SK-N-SH (cell line): ENCODE results near the gene ASIC4. TPM values are rescaled to one million over a fixed set of nuclear protein-coding genes. Genes with fewer than 3 reads are reported as not detected.
A peak's percentile ranks its signal among the peaks of the same experiment; 100 is the strongest.

ENCODE experiments used
- CTCF ChIA-PET: fragments of 300-600, 350-600 bp; formaldehyde crosslinking; extraction: SDS; loops from one replicate; lab custom pipeline; 2021; lab: Yijun Ruan, JAX
- POLR2A ChIA-PET: fragments of 350-600 bp; sonication (Branson Sonifier 250); formaldehyde crosslinking; extraction: SDS; loops from one replicate; lab custom pipeline; 2020; ENCODE audit warnings: antibody characterized with exemption, inconsistent platforms; lab: Yijun Ruan, JAX
- DNase-seq: peaks from one replicate; pipeline ENCODE4 v3.0.0; 2012
- H2AFZ ChIP-seq: fragments of 200-600 bp; sonication (generic); 2 replicates; pipeline ENCODE4 v1.8.1; 2016; ENCODE audit warnings: antibody characterized with exemption, mild to moderate bottlenecking, low read depth
- H3F3A ChIP-seq: fragments of 200-600 bp; sonication (generic); replicated peaks from 2 replicates; pipeline ENCODE3; 2016; ENCODE audit warnings: antibody characterized with exemption, mild to moderate bottlenecking; ENCODE audit not compliant: insufficient read depth
- H3K27ac ChIP-seq, 2 experiments: fragments of 200-500 bp in 1 of 2; fragments of 200-600 bp in 1 of 2; sonication (Bioruptor generic) in 1 of 2; sonication (generic), shearing (Covaris generic) in 1 of 2; 2 replicates each; pipeline versions ENCODE4 v1.5.1 to v1.6.1; 2014 to 2016; ENCODE audit warnings: low read depth in 2 of 2, inconsistent platforms in 1 of 2, low read length in 1 of 2, mild to moderate bottlenecking in 1 of 2, mixed read lengths in 1 of 2
- H3K27me3 ChIP-seq: fragments of 200-600 bp; sonication (generic), shearing (Covaris generic); 2 replicates; pipeline ENCODE4 v1.6.1; 2016; ENCODE audit warnings: mixed run types; ENCODE audit not compliant: insufficient read depth
- H3K36me3 ChIP-seq, 2 experiments: fragments of 200-500 bp in 1 of 2; fragments of 200-600 bp in 1 of 2; sonication (Bioruptor generic) in 1 of 2; sonication (generic) in 1 of 2; replicated peaks in 1 of 2; 2 replicates each; pipeline versions ENCODE3 to v1.5.1; 2014 to 2016; ENCODE audit warnings: low read length in 1 of 2, mild to moderate bottlenecking in 1 of 2; ENCODE audit not compliant: insufficient read depth in 2 of 2, control insufficient read depth in 1 of 2
- H3K4me1 ChIP-seq, 2 experiments: fragments of 200-500 bp in 1 of 2; fragments of 200-600 bp in 1 of 2; sonication (Bioruptor generic) in 1 of 2; sonication (generic), shearing (Covaris generic) in 1 of 2; 2 replicates each; pipeline versions ENCODE4 v1.5.1 to v1.6.1; 2014 to 2016; ENCODE audit warnings: low read depth in 1 of 2, low read length in 1 of 2, mixed run types in 1 of 2; ENCODE audit not compliant: insufficient read depth in 2 of 2, control insufficient read depth in 1 of 2
- H3K4me2 ChIP-seq: fragments of 200-600 bp; sonication (generic), shearing (Covaris generic); 2 replicates; pipeline ENCODE4 v1.6.1; 2017; ENCODE audit warnings: mixed run types
- H3K4me3 ChIP-seq, 2 experiments: fragments of 200-500 bp in 1 of 2; fragments of 200-600 bp in 1 of 2; sonication (Bioruptor generic) in 1 of 2; sonication (generic), shearing (Covaris generic) in 1 of 2; 2 replicates each; pipeline versions ENCODE4 v1.5.1 to v1.8.1; 2014 to 2016; ENCODE audit warnings: low read depth in 2 of 2, inconsistent platforms in 1 of 2, low read length in 1 of 2, mild to moderate bottlenecking in 1 of 2, mixed read lengths in 1 of 2, moderate library complexity in 1 of 2
- H3K79me2 ChIP-seq: fragments of 200-600 bp; sonication (generic); 2 replicates; pipeline ENCODE4 v1.8.1; 2017; ENCODE audit warnings: mild to moderate bottlenecking; ENCODE audit not compliant: insufficient read depth
- H3K9ac ChIP-seq: fragments of 200-600 bp; sonication (generic); 2 replicates; pipeline ENCODE4 v1.6.1; 2017; ENCODE audit warnings: mixed run types
- H3K9me2 ChIP-seq: fragments of 200-600 bp; sonication (generic); 2 replicates; pipeline ENCODE4 v1.6.1; 2017; ENCODE audit warnings: mixed run types
- H3K9me3 ChIP-seq: fragments of 200-600 bp; sonication (generic); 2 replicates; pipeline ENCODE4 v1.6.1; 2017; ENCODE audit warnings: mixed run types, mild to moderate bottlenecking, moderate library complexity
- H4K20me1 ChIP-seq: fragments of 200-600 bp; sonication (generic); 2 replicates; pipeline ENCODE4 v1.6.1; 2017; ENCODE audit warnings: mild to moderate bottlenecking, mixed run types; ENCODE audit not compliant: insufficient read depth
- ELF1 ChIP-seq: IDR thresholded peaks from 2 replicates; pipeline ENCODE4 v1.4.0; 2012
- EP300 ChIP-seq, 2 experiments: IDR thresholded peaks; 2 replicates each; pipeline versions ENCODE4 v1.4.0 to v1.6.1; 2012; ENCODE audit warnings: borderline replicate concordance in 1 of 2, low read depth in 1 of 2, low read length in 1 of 2
- FOSL2 ChIP-seq: IDR thresholded peaks from 2 replicates; pipeline ENCODE4 v1.4.0; 2012; ENCODE audit warnings: low read depth, mild to moderate bottlenecking, moderate library complexity, borderline replicate concordance
- FOXJ3 ChIP-seq: sonication (generic); formaldehyde crosslinking; IDR thresholded peaks from 2 replicates; pipeline ENCODE4 v1.5.1; 2020; ENCODE audit warnings: mild to moderate bottlenecking, missing genetic modification reagents
- GATA2 ChIP-seq: sonication (generic); formaldehyde crosslinking; IDR thresholded peaks from 2 replicates; pipeline ENCODE4 v1.5.0; 2020; ENCODE audit warnings: mild to moderate bottlenecking, missing genetic modification reagents
- JUND ChIP-seq: IDR thresholded peaks from 2 replicates; pipeline ENCODE4 v1.4.0; 2012
- MXI1 ChIP-seq: IDR thresholded peaks from 2 replicates; pipeline ENCODE4 v1.6.1; 2012; ENCODE audit warnings: mild to moderate bottlenecking, low read depth, low read length, improper control_type of control experiment
- NRF1 ChIP-seq: IDR thresholded peaks from 2 replicates; pipeline ENCODE4 v1.6.1; 2012; ENCODE audit warnings: low read depth, mild to moderate bottlenecking, low read length
- RAD21 ChIP-seq: IDR thresholded peaks from 2 replicates; pipeline ENCODE4 v1.6.1; 2012; ENCODE audit warnings: mild to moderate bottlenecking, low read length
- SMC3 ChIP-seq: IDR thresholded peaks from 2 replicates; pipeline ENCODE4 v1.6.1; 2012; ENCODE audit warnings: low read depth, low read length, improper control_type of control experiment
- YY1 ChIP-seq: IDR thresholded peaks from 2 replicates; pipeline ENCODE4 v1.4.0; 2012; ENCODE audit warnings: low read depth, mild to moderate bottlenecking
- WGBS: methylation state at CpG from one replicate; pipeline ENCODE4 v1.1.6; 2017; ENCODE audit warnings: low lambda C conversion rate; 5-methylcytosine and 5-hydroxymethylcytosine counted together
- polyA plus RNA-seq, 3 experiments: library from polyadenylated mRNA; depleted of rRNA; stranded (reverse); fragments of >200 nt; gene quantifications; 2 replicates each; pipeline ENCODE4 v1.2.3, GENCODE V29; 2012
- TF ChIP-seq, protein P1 (sequence below): fragments of 150-350 bp; IDR thresholded peaks from 2 replicates; pipeline ENCODE4 v1.6.1; 2017; ENCODE audit warnings: antibody characterized with exemption, low read length, low read depth, borderline replicate concordance

ASIC4 gene
- polyA plus RNA-seq, 1 of the 3 experiments (the other 2 are of a cell fraction), result 0.05 TPM

DNA sequence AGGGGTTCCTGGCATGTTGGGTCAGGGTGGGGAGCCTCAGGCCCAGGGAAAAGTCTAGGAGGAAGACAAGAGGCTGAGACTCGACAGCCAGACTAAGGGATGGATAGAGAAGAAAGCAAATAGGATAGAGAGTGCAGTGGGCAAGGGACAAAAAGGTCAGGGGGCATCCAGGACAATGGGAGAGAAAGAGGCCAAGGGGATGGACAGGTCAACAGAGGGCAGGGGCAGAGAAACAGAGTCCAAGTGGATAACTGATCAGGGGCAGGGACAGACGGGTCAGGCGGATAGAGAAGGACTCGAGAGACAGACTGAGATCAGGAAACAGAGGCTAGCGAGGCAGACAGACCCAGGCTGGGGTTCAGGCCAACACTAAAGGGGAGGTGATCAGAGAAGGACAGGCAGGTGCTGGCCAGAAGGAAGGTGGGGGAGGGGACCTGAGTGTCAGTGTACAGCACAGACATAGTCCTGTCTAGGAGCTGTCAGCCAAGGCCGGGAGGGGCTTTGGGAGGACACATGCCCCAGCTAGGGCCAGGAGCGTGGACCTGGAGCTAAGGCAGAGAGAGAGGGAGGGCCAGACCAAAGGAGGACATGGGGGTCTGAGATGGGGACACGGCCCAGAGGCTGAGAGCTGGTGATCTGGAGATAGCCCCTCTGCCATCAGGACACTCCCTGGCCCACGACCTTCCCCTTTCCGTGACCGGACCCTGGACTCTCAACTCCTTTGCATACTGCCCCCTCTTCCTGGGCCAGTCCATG is 12.2 kb downstream of the ASIC4 start:
- Histone ChIP-seq H3K9me2 (no peaks in the 10 kb centered on the region), H3K79me2 (no peaks in the 10 kb centered on the region), H2AFZ (no peak overlapping the region), H3K4me3 (no peak overlapping the region; a peak in 1 of 4 replicates), H3K4me2 (no peak overlapping the region), H3K27ac (peak overlapping the region in 1 of 2 experiments; percentile 98; a peak in 2 of 4 replicates)
- WGBS, result 67% methylated on average over 10 of the region's 11 CpGs
- TF ChIP-seq SMC3 (no peak), GATA2 (peak; percentile 60), JUND (no peak)
- TF ChIP-seq, all 33 proteins: peak for 1
- Histone ChIP-seq H3K36me3 (no peaks in the 10 kb centered on the region), H4K20me1 (no peaks in the 10 kb centered on the region), H3K9ac (no peak overlapping the region), H3K27me3 (no peaks in the 10 kb centered on the region; the same call in 1 of the 2 replicates), H3K4me1 (peaks cover 4 to 59% of the 10 kb centered on the region in 2 experiments; a peak in 2 of 4 replicates), H3F3A (no peaks in the 10 kb centered on the region), H3K9me3 (no peaks in the 10 kb centered on the region)
- CTCF ChIA-PET, result interaction anchor here (1.1 to 62.1 kb wide), 8 partner anchors 14 to 136 kb away, joined by 3 to 2824 read pairs (median 103); partner anchors contain the start of genes ASIC4, CHPF, DNPEP and GMPPA
- no peak for DNase-seq
- POLR2A ChIA-PET, result interaction anchor here (0.6 to 8.0 kb wide), 14 partner anchors 12 to 138 kb away, joined by 3 to 210 read pairs (median 5); partner anchors contain the start of genes ASIC4, CHPF, DNPEP and GMPPA

DNA sequence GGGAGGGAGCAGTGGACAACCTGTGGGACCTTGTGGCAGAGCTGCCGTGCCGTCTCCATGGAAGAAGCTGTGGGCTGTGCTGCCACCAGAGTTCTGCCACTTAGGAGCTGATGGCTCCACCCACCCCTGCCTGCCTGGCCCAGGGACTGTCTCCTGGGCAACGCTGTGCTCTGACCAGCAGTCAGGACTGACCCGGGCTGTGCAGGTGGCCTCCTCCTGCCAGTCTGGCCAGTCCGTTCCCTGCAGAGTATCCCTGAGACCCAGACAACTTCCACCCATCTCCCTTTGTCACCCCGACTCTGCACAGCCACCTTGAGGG is 12.8 kb downstream of the ASIC4 start:
- H3K27me3 ChIP-seq, result no peaks in the 10 kb centered on the region; the same call in 1 of the 2 replicates
- no peak overlapping the region for H3K4me2 ChIP-seq
- no peak overlapping the region; a peak in 1 of 4 replicates for H3K4me3 ChIP-seq
- 28% methylated on average over 4 of the region's 6 CpGs for WGBS
- H3F3A ChIP-seq, result no peaks in the 10 kb centered on the region
- peak overlapping the region in 1 of 2 experiments; percentile 98; a peak in 2 of 4 replicates for H3K27ac ChIP-seq
- TF ChIP-seq ELF1 (no peak), RAD21 (no peak; the same call in 1 of the 2 replicates), FOXJ3 (no peak), MXI1 (no peak), SMC3 (no peak), EP300 (IDR thresholded peaks at IDR 0.05; ENCODE audit: borderline replicate concordance in 1 of 2, low read depth in 1 of 2, low read length in 1 of 2) (no peak), NRF1 (no peak), YY1 (no peak)
- no peaks in the 10 kb centered on the region for H3K36me3 ChIP-seq
- no peaks in the 10 kb centered on the region for H3K79me2 ChIP-seq
- ChIA-PET POLR2A (interaction anchor here (0.6 to 8.0 kb wide), 10 partner anchors 12 to 139 kb away, joined by 3 to 210 read pairs (median 7); partner anchors contain the start of genes ASIC4, DNPEP, GMPPA and INHA), CTCF (interaction anchor here (1.1 to 62.1 kb wide), 10 partner anchors 14 to 137 kb away, joined by 3 to 2824 read pairs (median 44); partner anchors contain the start of genes ASIC4, CHPF, DNPEP and GMPPA)
- H3K4me1 ChIP-seq, result peaks cover 0 to 53% of the 10 kb centered on the region in 2 experiments; a peak in 2 of 4 replicates
- no peaks in the 10 kb centered on the region for H3K9me2 ChIP-seq
- no peaks in the 10 kb centered on the region for H4K20me1 ChIP-seq
- no peaks in the 10 kb centered on the region for H3K9me3 ChIP-seq
- no peak overlapping the region for H2AFZ ChIP-seq
- H3K9ac ChIP-seq, result no peak overlapping the region
- peak; percentile 81 for DNase-seq

DNA sequence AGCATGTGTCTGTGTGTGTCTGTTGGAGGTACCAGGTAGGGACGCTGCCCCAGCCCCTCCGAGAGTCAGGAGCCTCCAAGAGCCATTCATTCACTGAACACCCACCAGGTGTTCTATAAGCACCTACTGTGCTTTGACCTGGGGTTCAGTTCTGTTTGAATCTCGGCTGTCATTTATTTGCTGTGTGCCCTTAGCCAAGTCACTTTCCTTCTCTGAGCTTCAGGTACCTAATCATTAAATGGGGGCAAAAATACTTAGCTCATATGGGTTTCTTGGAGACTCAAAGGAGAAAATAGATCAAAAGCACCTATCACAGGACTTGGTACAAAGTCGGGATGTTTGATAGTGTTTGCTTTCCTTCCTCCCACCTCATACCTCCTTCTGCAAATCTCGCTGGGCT is 13.2 kb downstream of the ASIC4 start:
- H3K9ac ChIP-seq, result no peak overlapping the region
- H3F3A ChIP-seq, result no peaks in the 10 kb centered on the region
- no peaks in the 10 kb centered on the region for H3K36me3 ChIP-seq
- H2AFZ ChIP-seq, result no peak overlapping the region
- H4K20me1 ChIP-seq, result no peaks in the 10 kb centered on the region
- no peaks in the 10 kb centered on the region for H3K9me2 ChIP-seq
- H3K4me1 ChIP-seq, result peaks cover 0 to 52% of the 10 kb centered on the region in 2 experiments; a peak in 2 of 4 replicates
- DNase-seq, result no peak
- no peak overlapping the region for H3K4me2 ChIP-seq
- no peak overlapping the region; a peak in 1 of 4 replicates for H3K4me3 ChIP-seq
- ChIA-PET CTCF (interaction anchor here (1.1 to 62.1 kb wide), 10 partner anchors 13 to 137 kb away, joined by 3 to 2824 read pairs (median 44); partner anchors contain the start of genes ASIC4, CHPF, DNPEP and GMPPA), POLR2A (interaction anchor here (0.6 to 8.0 kb wide), 10 partner anchors 11 to 139 kb away, joined by 3 to 210 read pairs (median 7); partner anchors contain the start of genes ASIC4, DNPEP, GMPPA and INHA)
- WGBS, result 53% methylated on average over 3 of the region's 5 CpGs
- TF ChIP-seq, protein P1, sequence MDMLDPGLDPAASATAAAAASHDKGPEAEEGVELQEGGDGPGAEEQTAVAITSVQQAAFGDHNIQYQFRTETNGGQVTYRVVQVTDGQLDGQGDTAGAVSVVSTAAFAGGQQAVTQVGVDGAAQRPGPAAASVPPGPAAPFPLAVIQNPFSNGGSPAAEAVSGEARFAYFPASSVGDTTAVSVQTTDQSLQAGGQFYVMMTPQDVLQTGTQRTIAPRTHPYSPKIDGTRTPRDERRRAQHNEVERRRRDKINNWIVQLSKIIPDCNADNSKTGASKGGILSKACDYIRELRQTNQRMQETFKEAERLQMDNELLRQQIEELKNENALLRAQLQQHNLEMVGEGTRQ, result no peak
- no peak for TF ChIP-seq FOSL2
- TF ChIP-seq, all 33 proteins: peak for 0
- Histone ChIP-seq H3K27me3 (no peaks in the 10 kb centered on the region; the same call in 1 of the 2 replicates), H3K9me3 (no peaks in the 10 kb centered on the region), H3K79me2 (no peaks in the 10 kb centered on the region), H3K27ac (peak overlapping the region in 1 of 2 experiments; percentile 98; a peak in 2 of 4 replicates)
